ENCODE measurements around the gene LTC4S. TPM values are rescaled to one million over a fixed set of nuclear protein-coding genes. Genes with fewer than 3 reads are reported as not detected.

LTC4S gene
- total and polyA plus RNA-seq, 12 donors, result 5.4 to 20.0 (median 8.8) TPM

- no peaks in the 10 kb centered on the region for H3K27me3 ChIP-seq
- H3K4me1 ChIP-seq, result peaks cover 0 to 65% (median 19%) of the 10 kb centered on the region in 9 donors
- H3K4me3 ChIP-seq, result no peak overlapping the region
- peaks cover 16 to 97% (median 83%) of the 10 kb centered on the region in 9 donors for H3K36me3 ChIP-seq
- peak overlapping the region in 3 of 10 donors; percentile 15 to 30 (median 21) for H3K27ac ChIP-seq
- H3K9me3 ChIP-seq, result no peaks in the 10 kb centered on the region
- ATAC-seq (no peak), DNase-seq (no peak)
- WGBS, 2 donors, result 82 to 84% methylated on average over 7 of the region's 7 CpGs
- TF ChIP-seq CTCF (IDR thresholded peaks at IDR 0.05), result no peak
- intact Hi-C loops (cut with DNase I), result loop anchor here in 1 of 10 donors (10.0 kb wide), 1 partner anchor 75 kb away; the partner anchor contains the start of gene TBC1D9B
Measured at GRCh38 chr5:179829732-179830435, 36.1 kb downstream of the LTC4S start.

- intact Hi-C loops (cut with DNase I), result no loop called here
- DNase-seq (no peak), ATAC-seq (no peak)
- Histone ChIP-seq H3K27ac (no peak overlapping the region), H3K9me3 (no peaks in the 10 kb centered on the region), H3K27me3 (no peaks in the 10 kb centered on the region), H3K36me3 (peaks cover 12 to 97% (median 76%) of the 10 kb centered on the region in 9 donors), H3K4me1 (peaks cover 0 to 55% (median 16%) of the 10 kb centered on the region in 9 donors), H3K4me3 (no peak overlapping the region)
- WGBS, 2 donors, result 95 to 97% methylated on average over 7 of the region's 7 CpGs
- TF ChIP-seq CTCF (IDR thresholded peaks at IDR 0.05), result no peak
Measured at GRCh38 chr5:179830818-179831468, 37.2 kb downstream of the LTC4S start.

- peak in 2 of 8 donors; percentile 7 to 10 for ATAC-seq
- 90 to 94% methylated on average over 20 of the region's 20 CpGs for WGBS, 2 donors
Measured at GRCh38 chr5:179832039-179832745, 38.4 kb downstream of the LTC4S start.

More at GRCh38 chr5:179832039-179832745, 38.4 kb downstream of the LTC4S start:
- intact Hi-C loops (cut with DNase I), result no loop called here
- Histone ChIP-seq H3K4me3 (no peak overlapping the region), H3K9me3 (no peaks in the 10 kb centered on the region), H3K27me3 (no peaks in the 10 kb centered on the region), H3K36me3 (peaks cover 12 to 97% (median 79%) of the 10 kb centered on the region in 9 donors), H3K27ac (no peak overlapping the region), H3K4me1 (peaks cover 0 to 53% (median 16%) of the 10 kb centered on the region in 9 donors)
- no peak for TF ChIP-seq CTCF (IDR thresholded peaks at IDR 0.05)
- DNase-seq, result no peak

Data from heart right ventricle (tissue), 16 donors.